8988T (cell line): ENCODE results near the gene ITFG2.
"Not testable (repeated sequence)": the region's sequence is repeated elsewhere in the genome, so short reads cannot be mapped to it uniquely, and the experiment has no call there.

Source experiments
- DNase-seq: peaks from one replicate; pipeline ENCODE4 v3.0.0; 2011

Gene ITFG2

GRCh38 chr12:2864198-2864597 is 51.7 kb downstream of the ITFG2 start:
- no peak for DNase-seq

- DNase-seq = not testable (repeated sequence)
Observed at GRCh38 chr12:2868986-2869632, 56.6 kb downstream of the ITFG2 start.
